HG02623 (cell line): ENCODE data around the gene KCNJ12.
"Not testable (repeated sequence)": the region's sequence is repeated elsewhere in the genome, so short reads cannot be mapped to it uniquely, and the experiment has no call there.

ENCODE experiments used
- ATAC-seq: cut with Tn5 transposase; IDR thresholded peaks from one replicate; pipeline ENCODE4 v1.9.1; 2021; ENCODE audit warnings: moderate library complexity; ENCODE audit not compliant: unreplicated experiment

KCNJ12 gene

DNA sequence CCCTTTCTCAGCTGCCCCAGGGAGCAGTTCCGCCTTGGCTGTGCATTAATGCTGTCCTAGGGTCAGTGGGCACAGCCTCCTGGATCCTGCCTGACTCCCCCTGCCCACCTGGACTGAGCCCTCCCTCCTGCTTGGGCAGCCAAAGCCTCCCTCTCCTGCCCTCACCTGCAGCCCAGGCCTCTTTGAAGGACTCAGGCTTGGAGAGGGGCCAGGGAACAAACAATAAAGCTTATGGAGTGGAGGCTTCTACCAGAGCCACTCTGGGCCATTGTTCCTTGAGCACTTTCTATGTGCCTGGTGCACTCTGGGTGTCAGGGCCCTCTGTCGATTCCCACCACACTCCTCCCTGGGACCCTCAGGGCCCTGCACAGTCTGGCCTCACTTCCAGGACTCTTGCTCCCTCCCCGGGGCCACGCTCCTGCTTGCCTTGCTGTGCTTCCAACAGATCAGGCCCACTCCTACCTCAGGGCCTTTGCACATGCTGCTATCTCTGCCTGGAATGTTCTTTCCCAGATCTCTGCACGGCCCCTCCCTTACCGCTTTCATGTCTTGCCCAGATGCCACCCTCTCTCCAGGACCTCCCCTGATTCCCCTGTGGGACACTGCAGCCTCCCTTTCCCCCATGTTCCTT lies 5.0 kb downstream of the KCNJ12 start:
- ATAC-seq: no peak

DNA sequence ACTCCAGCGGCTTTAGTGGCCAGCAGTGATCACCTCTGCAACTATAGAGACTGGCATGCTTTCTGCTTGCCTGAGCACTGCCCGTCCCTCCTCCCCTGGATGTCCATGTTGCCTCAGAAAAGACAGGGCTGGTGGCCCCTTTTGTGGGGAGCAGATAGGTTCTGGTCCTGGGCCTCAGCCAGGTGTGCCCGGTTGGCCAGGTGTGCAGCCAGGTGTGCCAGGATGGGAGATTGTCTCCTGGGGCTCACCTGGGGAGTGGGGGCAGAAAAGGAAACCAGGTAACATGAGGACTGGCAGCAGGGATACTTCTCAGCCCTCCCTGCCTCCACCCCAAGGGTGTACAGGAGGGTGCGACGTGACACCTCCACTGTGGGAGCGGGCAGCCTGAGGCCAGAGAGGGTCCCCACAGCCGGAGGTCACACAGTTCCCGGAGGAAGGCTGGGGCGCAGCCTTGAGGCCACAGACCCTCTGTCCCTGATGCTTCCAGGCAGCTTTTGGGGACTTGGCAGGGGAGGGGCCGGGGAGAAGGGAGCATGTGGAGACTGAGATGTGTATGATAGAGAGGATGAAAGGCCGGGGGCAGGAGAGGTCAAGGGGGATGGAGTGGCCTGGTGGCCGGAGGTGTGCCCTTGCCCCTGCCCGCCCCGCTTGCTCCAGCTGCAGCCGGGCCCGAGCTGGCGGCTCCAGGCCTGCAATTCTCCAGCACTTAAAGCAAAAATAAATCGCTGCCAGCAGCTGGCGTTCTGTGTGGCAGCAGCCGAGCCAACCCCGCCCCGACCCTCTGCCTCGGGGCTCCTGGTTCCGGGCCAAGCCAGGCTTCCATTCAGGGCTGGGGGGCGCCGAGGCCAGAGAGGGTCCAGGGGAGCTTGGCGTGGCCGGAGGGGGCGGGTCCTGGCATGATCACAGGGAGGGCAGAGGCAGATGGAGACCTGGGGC lies 6.7 kb downstream of the KCNJ12 start:
- ATAC-seq: no peak

DNA sequence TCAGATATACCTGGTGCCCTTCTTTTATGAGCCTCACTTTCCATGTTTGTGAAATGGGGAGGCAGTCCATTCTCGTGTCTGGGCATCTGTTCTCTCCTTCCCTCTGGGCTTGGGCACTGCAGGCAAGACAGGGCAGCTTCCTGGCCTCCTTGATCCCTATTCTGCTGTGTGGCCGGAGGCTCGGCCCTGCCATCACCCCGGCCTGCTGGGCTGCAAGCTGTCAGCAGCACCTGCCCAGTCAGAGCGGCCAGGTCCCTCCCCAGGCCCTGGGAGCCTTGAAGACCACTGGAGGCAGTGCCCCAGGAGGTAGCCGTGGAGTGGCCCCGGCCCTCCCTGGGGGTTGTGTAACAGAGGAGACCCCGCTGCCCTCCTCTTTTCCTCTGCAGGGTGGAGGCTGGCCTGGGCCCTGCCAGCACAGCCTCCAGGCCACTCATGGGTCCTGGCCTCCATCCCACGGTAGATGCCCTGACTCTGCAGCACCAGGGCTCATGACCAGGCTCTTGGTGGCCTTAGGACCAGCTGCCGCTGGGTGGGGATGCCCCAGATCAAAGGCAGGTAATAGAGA lies 9.2 kb downstream of the KCNJ12 start:
- no peak for ATAC-seq

DNA sequence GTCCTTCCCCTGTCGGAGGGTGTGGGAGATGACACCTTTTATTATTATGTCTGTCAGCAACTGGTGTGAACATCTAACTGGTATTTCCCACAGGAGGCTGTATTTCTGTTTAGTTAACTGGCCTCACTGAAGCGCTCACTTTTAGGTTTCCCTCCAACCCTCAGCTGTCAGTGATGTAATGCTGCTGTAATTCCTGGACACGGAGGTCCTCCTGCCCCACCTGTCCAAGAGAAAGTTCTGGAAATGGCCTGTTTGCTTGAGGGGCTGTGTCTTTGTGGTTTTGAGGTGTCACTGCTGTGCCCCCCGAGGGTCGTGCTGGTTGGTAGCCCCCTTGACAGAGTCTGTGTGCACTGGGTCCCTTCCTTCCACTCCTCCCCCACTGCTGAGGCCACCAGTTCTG lies 11.5 kb downstream of the KCNJ12 start:
- no peak for ATAC-seq

DNA sequence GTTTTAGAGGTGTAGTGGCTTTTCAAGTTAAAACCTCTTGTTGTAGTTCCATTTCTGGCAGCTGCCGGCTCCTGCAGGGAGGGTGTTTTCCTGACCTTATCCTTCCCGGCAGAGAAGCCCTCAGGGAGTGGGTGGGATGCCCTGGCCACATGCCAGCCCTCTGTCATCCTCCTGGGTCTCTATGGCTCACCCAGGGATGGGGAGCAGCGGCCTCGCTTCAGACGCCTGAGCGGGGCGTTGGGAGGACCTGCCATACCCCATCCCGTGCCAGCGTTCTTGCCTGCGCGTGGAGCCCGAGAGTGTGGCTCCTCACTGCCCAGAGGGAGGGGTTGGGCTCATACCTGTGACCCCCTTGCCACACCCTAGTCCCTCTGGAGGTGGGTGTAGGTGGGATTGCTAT lies 11.9 kb downstream of the KCNJ12 start:
- no peak for ATAC-seq

DNA sequence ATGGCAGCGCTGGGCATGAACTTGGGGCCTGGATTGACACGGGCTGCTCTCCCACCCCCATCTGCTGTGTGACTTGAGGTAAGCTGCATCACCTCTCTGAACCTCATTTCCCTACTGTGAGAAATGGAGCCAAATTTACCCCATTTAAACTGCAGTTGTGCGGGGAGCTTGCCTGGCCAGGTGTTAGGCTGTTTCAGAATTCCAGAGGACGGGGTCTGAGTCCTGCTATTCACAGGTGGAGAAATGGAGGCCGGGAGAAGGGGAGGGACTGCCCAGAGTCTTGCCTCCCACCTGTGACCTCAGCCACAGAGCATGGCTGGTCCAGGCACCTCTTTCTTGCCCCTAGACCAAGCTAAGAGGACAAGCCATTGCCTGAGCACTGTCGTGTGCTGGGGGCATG lies 12.8 kb downstream of the KCNJ12 start:
- ATAC-seq: no peak

DNA sequence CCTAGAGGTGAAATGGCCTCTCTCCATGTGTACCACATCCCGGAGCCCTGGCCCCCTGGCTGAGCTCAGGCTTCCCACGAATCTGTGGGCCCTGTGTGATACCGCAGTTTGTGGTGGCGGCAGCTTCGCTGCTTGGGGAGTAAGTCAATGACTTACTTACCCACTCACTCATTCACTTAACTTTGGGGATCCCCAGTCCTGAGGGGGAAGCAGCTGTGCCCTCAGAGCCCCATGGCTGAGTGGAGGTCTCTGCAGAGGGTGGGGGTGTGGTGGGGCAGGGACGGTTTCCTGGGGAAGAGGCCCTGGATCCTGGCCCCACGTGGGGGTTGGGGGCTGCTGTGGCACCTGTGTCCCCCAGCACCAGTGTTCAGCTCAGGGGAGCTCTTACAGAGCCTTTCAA lies 13.2 kb downstream of the KCNJ12 start:
- ATAC-seq: no peak

DNA sequence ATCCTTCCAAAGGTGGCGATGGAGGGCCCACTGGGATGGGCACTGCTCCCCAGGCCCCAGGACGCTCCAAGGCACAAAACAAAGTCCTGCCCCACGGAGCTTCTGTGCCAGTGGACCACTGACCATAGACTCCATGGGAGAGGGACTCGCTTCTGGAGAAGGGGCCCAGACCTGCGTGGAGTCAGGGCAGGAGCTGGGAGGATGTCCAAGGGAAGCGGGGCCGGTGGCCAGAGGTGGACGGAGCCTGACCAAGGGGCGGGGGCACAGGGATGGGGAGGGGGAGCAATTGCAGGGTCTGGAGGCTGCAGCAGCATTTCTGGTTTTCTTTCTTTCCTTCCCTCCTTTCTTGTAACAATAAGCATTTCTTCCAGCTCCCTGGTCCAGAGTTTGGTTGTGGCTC lies 14.1 kb downstream of the KCNJ12 start:
- no peak for ATAC-seq

DNA sequence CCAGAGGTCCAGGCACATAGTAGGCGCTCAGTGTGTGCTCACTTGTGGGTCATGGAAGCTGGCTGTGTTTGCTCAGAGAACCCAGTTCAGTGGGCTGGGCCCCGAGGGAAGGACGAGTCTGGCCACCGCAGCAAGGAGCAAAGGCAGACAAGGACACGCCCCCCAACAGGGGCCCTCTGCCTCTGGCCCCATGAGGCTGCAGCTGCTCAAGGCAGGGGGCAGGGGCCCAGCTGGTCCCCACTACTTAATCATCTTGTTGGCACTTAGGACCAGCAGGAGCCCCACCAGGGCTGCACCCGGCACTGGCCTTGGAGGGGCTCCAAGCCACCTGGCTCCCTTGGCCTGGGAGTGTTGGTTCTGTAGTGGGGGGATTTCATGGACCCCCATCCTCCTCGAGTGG lies 16.1 kb downstream of the KCNJ12 start:
- ATAC-seq: no peak

DNA sequence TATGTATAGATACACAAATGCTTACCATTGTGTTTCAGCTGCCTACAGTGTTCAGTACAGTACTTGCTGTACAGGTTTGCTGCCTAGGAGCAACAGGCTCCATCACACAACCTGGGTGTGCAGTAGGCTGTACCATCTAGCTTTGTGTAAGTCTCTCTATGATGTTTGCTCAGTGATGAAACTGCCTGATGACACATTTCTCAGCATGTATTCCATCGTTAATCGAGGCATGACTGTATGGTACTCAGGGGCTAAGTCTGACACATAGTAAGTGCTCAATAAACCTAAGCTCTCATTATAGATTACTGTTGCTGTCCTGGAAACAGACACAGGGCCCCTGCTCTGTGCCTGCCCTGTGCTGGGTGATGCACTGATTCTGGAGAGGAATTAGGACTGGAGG lies 18.1 kb downstream of the KCNJ12 start:
- no peak for ATAC-seq

DNA sequence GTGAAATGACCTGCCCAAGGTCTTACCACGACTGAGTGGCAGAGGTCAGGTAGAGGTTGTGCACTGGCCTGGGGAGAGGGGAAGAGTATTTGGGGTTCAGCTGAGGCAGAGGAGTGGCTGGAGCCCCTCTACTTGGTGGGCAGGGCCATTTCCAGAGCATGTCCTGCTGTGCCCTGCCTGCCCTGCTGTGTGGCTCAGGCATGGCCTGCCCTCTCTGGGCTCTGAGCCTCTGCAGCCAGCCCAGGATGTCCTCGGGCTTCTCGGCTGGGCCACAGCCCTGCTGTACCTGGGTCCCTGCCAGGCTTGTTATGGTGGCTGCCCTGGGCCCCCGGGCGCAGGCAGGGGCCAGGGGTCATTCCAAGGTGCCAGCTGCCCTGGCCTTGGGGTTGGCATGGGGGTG lies 19.6 kb downstream of the KCNJ12 start:
- no peak for ATAC-seq

DNA sequence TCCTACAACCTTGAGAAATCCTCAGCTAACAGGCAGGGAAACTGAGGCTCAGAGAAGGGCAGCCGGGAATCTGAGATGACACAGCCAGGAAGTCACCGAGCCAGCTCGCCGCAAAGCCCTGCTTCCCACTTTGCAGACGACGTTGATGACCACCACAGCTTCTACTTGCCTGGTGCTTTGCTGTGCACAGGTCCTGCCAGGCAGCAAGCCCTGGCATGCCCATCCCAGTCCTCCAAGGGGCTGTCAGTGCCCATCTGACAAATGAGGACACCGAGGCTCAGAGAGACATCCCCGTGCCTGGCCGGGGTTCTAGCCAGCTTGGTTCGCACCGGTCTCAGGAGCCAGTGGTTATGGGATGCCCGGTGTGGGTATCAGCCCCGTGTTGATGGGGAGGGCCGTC lies 20.1 kb downstream of the KCNJ12 start:
- no peak for ATAC-seq

DNA sequence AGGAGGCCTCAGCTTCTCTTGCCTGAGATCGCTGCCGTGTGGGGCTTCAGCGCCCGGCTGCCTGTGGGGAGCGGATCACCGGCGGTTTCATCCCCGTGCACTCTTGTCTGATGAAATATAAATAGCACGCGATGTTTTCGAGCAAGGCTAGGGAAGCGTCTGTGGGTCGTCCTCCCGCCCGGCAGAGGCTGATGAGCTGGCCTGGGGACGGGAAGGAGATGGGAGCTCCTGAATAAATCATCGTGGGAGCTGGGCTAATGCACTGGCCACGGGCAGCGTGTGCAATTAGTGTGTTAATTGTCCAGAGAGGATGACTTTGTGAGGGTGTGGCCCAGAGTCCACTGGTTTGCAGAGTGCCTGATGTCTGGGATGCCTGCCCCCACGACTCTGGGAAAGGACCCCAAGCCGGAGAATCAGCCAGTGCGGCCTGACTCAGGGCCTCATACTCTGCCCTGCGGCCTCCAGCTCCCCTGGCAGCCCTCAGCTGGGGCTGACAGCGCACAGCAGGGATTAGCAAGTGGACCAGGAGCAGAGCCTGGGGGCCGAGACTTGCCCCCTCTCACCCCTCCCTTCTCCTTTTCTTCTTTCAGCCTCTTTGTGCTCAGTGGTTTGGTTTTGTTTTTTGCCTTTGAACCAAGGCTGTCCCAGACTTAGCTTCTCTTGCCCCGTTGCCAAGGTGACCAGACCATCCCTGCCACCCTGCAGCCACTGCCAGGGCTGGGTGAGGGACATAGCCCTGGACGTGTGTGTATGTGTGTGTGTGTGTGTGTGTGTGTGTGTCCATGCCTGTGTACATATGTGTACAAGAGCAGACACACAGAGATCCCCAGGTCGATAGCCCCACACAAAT lies 21.4 kb downstream of the KCNJ12 start:
- ATAC-seq: no peak

DNA sequence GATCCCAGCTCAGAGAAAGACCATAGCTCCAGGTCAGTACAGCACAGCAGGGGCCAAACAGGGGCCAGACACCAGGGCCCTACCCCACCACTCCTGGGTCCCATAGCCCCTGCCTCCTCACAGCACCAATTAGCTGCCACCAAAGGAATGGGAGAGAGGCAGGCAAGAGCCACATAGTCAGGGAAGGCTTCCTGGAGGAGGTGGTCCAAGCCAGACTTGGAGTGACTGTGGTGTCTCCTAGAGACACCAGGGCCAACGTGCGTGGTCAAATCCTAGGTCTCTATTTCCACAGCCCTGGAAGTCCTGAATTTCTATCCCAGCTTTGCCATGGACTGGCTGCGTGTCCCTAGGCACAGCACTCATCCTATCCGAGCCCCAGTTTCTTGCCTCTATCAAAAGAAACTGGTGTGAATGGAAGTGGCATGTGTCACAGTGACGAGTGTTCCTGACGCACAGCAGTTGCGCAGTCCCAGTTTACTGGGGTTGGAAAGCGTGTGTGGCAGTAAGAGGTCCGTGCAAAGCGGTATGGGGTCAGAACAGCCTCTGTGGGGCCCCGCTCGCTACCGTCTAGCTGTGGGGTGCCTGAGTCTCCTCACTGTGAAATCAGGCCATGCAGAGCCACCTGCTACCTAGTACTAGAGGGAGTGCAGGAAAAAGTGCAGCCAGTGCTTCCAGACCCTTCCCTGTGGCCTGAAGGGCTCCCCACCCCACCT lies 23.5 kb downstream of the KCNJ12 start:
- no peak for ATAC-seq

DNA sequence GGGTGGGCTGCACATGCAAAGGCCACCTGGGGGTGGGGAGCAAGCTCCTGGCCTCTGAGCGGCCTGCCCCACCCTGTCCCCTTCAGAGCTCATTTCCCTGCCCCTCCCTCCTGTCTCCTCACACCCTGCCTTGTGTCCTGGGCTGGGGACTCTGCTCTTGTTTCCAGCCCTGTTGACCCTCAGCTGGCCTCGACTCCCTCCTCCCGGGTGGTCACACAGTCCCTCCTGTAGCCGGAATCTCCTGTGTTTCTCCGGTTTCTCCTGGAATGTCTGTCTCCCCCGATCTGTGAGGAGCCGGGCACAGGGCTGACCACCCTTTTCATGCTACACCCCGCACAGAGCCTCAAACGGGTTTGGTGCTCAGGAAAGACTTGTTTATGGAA lies 24.0 kb downstream of the KCNJ12 start:
- ATAC-seq: not testable (repeated sequence)

DNA sequence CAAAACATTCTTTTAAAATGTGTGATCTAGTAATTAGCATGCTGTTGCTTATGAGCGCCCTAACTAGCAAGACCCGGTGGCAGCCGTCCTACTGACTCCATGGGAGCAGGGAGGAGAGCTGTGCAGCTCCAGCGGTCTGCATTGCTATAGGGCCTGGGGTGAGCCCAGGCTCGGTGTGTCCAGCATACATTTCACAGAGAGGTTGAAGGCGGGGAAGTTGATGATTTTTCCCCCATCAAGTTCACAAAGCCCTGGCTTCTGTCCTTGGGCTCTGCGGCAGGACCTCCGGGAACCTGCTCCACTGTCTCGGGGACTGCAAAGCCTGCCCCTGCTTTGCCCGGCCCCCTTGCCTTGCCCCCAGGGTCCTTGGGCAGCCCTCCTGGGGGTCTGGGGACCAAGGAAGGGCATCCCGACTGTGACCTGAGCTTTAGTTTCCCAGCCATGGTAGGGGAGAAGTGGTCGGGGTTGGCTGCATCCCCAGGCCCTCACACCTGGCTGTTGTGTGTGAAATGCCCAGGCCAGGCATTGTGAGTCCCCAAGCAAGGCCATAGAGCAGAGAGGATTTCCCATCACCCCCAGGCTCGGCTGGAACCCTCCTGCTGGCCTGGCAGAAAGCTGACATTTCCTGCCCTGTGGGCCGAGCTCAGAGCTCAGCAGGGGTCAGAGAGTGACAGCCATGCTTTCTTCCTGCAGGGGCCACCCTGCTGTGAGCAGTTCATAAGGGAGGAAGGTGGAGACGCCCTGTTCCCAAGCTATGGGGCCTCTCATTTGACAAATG lies 24.8 kb downstream of the KCNJ12 start:
- no peak for ATAC-seq

DNA sequence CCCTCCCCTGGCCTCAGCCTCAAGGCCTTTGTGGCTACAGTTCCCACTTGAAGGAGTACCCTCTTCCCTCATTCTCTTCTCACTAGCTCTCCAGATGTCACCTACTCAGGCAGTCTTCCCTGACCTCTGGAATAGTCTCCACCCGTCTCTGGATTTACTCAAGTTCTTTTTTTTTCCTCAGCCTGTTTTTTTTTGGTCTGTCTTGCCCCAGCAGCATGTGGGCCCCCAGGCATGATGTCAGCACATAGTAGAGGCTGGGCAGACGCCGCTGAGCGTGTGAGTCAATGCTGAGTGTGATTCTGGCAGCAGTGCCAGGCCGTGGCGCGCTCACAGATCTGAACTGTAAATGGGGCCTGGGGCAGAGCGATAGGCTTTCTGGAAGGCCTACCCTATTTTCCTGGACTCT lies 26.0 kb downstream of the KCNJ12 start:
- ATAC-seq: not testable (repeated sequence)

DNA sequence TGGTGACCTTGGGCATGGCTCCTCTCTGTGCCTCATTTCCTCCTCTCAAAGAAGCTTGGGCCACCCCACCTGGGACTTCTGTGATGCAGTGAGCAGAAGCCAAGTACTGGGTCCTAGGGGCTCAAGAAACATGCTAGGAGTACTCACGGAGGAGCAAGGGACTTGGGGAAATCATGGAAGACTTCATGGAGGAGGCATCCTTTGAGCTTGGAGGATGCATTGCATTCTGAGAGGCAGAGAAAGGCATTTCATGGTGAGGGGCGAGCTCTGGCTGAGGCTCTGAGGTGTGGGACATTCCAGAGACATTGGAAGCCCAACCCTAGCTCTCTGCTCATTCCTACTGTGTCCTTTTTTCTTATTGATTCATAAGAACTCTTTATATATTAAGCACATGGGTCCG lies 26.8 kb downstream of the KCNJ12 start:
- ATAC-seq: not testable (repeated sequence)

DNA sequence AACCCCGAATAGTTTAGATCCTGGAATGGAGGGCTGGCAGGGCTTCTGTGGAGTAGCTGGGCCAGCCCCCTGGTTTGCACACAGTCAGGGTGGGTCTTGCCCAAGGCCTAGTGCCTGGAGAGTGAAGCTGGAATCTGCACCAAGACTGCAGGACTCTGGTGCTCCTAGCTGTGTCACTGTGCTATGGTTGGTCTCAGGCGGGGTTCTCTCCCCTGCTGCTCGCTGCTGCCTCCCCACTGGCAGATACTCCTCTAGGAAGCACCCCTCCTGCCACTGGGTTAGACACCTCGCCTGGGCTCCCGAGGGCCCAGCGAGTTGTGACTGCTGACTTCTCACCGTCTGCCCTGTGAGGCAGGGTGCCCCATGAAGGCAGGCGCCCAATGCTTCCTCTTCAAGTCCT lies 27.9 kb downstream of the KCNJ12 start:
- not testable (repeated sequence) for ATAC-seq

DNA sequence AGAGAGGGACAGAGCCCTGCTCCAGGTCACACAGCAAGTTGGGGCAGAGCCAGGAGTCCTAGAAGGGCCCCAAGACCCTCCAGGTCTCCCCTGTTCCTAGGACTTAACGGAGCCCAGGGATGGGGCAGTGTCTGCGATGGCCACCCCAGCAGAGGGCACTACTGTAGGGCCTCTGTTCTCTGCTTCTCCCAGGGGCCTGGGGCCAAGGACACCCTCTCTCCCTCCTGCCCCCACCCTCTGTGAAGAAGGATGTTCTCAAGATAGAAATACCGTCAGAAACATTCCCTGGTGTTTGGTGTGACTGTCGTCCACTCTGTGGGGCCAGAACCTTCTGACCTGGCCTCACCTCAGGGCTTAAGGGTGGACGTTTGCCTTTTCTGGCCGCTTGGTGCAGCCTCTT lies 28.4 kb downstream of the KCNJ12 start:
- not testable (repeated sequence) for ATAC-seq
